ENCODE results near the gene ANKRD12.
A peak's percentile ranks its signal among the peaks of the same experiment; 100 is the strongest.
"Not testable (repeated sequence)": the region's sequence is repeated elsewhere in the genome, so short reads cannot be mapped to it uniquely, and the experiment has no call there.

Gene ANKRD12

DNA sequence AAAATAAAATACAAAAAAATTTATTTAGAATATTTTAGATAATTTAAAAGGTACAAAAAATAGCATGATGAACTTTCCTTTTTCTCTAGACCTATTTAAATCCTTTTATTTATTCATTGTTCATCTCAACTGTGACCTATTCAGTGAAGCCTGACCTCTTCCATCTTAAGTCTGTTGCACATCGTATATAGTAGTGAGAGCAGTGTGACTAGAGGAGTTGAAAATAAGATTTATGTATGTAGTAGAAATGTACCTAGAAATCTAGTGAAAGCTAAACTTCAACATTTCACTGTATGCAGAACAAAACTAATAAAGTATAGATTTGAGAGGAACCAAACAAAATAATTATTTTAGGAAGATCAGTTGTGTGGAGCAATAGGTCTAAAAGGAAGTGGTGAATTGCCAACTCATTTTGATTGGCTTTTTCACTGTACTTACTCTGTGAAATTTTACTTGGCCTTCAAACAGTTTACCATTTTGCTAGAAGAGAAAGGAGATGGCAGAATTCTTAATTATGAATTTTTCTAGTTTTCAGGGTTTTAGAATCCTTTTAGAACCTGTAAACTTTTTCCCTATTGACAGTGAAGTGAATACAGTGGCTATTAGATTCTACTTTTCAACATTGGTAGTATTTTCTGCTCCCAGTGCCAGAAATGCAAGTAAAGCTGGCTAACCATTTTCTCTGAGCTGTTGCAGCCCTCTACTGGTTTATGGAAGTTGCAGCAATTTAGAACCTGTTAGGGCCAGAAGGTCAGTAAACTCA lies 11.0 kb downstream of the ANKRD12 start:
- peak in 1 of 2 donors; percentile 47 for DNase-seq

DNA sequence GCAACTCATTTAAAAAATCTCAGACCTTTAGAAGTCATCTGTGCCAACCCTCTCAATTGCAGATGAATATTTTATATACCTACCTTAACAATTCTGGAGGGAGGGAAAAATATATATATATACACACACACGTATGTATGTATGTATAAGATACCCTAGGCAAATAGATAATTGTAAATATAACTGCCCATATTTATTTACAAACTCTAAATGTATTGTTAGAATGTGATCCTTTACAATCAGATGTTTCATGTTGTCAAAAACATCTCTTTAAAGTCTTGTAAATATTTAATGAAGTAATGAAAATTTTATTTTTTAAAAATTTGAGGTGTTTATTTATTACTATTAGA lies 11.6 kb downstream of the ANKRD12 start:
- no peak for DNase-seq

DNA sequence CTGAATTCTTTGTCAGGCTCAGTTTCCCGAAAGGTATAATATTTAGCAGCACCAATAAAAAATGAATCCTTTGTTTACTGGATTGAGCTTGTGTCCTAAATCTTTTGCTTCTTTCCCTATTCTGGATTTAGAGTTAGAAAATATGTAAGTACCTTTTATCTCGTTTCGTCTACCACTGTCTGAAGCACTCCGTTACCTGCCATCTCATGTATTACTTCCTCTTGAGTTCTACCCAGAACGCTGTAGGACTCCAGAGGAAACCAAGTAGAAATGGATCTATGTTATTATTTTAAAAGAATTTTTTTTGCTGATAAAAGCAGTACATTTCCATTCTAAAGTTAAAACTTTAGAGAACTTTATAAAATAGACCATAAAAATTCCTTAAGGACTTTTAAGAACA lies 13.5 kb downstream of the ANKRD12 start:
- DNase-seq: no peak

DNA sequence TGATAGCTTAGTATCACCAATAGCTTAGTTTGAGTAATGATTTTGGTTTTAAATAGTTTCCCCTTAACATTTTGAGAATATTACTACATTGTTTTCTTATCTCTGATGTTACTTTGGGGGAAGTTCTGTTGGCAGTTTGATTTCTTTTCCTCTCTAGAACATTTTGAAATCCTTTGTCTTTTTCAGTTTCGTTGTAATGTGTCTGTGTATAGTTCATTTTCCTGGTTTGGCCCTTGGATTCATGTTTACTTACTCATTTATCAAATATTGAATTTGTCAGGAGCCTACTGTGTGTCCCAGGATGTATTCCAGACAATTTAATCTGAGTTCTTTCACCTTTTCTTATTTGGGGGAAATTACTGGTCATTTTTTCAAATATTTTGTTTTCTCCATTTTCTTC lies 16.7 kb downstream of the ANKRD12 start:
- DNase-seq: no peak

DNA sequence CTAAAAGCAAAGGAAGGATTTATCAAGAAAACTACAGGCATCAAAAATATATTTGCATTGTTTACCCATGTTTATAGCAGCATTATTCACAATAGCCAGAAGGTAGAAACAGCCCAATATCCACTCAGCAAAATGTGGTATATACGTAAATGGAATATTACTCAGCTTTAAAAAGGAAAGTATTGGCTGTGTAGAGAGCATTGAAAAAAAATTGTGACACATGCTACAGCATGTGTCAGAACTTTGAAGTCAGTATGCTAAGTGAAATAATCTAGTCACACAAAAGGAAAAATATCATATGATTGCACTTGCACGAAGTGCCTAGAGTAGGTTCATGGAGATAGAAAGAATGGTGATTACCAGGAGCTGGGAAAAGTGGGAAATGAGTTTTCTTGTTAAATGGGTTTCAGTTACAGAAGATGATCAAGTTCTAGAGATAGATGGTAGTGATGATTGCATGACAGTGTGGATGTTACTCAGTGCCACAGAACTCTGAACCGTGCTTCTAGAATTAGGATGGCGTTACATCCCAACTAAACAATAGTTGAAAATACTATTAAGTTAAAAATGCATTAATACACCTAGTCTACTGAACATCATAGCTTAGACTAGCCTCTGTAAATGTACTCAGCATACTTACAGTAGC lies 20.1 kb downstream of the ANKRD12 start:
- DNase-seq: no peak

DNA sequence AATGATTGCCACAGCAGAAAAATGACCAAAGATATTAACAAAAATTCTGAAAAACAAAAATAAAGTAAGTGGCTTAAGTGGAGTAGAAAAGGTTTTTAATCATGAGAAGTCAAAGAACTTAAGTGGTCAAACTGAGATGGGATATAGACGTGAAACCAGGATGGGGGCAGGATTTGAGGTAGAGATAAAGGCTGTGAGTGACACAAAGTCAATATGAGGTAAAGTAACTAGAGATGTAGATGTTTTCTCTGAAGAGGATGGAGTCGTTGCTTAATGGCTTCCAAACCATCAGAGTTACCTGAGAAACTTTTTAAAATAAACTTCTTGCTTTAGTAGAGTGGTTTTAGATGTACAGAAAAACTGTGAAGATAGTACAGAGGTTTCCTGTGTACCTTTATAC lies 21.2 kb downstream of the ANKRD12 start:
- no peak for DNase-seq

DNA sequence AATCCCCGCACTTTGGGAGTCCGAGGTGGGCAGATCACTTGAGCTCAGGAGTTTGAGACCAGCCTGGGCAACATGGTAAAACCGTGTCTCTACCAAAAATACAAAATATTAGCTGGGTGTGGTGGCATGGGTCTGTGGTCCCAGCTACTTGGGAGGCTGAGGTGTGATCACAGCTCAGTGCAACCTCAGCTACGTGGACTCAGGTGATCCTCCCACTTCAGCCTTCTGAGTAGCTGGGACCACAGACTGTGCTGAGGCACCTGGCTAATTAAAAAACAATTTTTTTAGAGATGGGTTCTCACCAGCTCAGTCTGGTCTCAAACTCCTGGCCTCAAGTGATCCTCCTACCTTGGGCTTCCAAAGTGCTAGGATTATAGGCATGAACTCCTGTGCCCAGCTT lies 23.4 kb downstream of the ANKRD12 start:
- no peak for DNase-seq

DNA sequence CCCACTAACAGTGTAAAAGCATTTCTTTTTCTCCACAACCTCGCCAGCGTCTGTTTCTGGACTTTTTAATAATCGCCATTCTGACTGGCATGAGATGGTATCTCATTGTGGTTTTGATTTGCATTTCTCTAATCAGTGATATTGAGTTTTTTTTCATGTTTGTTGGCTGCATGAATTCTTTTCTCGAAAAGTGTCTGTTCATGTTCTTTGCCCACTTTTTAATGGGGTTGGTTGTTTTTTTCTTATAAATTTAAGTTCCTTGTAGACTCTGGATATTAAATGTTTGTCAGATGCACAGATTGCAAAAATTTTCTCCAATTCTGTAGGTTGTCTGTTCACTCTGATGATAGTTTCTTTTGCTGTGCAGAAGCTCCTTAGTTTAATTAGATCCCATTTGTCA lies 26.1 kb downstream of the ANKRD12 start:
- not testable (repeated sequence) for DNase-seq

DNA sequence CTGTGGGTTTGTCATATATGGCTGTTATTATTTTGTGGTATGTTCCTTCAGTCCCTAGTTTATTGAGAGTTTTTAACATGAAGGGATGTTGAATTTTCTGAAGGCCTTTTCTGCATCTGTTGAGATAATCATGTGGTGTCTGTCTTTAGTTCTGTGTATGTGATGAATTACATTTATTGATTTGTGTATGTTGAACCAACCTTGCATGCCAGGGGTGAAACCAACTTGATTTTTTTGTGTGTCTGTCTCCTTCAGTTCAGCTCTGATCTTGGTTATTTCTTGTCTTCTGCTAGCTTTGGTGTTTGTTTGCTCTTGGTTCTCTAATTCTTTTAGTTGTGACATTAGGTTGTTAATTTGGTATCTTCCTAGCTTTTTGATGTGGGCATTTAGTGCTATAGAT lies 27.6 kb downstream of the ANKRD12 start:
- not testable (repeated sequence) for DNase-seq

DNA sequence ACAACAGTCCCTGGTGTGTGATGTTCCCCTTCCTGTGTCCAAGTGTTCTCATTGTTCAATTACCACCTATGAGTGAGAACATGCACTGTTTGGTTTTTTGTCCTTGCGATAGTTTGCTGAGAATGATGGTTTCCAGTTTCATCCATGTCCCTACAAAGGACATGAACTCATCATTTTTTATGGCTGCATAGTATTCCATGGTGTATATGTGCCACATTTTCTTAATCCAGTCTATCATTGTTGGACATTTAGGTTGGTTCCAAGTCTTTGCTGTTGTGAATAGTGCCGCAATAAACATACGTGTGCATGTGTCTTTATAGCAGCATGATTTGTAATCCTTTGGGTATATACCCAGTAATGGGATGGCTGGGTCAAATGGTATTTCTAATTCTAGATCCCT lies 29.3 kb downstream of the ANKRD12 start:
- not testable (repeated sequence) for DNase-seq

DNA sequence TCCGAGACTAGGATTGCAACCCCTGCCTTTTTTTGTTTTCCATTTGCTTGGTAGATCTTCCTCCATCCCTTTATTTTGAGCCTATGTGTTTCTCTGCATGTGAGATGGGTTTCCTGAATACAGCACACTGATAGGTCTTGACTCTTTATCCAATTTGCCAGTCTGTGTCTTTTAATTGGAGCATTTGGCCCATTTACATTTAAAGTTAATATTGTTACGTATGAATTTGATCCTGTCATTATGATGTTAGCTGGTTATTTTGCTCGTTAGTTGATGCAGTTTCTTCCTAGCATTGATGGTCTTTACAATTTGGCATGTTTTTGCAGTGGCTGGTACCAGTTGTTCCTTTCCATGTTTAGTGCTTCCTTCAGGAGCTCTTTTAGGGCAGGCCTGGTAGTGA lies 32.9 kb downstream of the ANKRD12 start:
- DNase-seq: not testable (repeated sequence)

DNA sequence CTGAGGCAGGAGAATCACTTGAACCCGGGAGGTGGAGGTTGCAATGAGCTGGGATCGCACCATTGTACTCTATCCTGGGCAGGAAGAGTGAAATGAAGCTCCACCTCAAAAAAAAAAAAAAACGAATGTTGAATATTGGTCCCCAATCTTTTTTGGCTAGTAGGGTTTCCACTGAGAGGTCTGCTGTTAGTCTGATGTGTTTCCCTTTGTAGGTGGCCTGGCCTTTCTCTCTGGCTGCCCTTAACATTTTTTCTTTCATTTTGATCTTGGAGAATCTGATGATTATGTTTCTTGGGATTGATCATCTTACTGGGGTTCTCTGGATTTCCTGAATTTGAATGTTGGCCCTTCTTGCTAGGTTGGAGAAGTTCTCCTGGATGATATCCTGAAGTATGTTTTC lies 35.3 kb downstream of the ANKRD12 start:
- DNase-seq: not testable (repeated sequence)

DNA sequence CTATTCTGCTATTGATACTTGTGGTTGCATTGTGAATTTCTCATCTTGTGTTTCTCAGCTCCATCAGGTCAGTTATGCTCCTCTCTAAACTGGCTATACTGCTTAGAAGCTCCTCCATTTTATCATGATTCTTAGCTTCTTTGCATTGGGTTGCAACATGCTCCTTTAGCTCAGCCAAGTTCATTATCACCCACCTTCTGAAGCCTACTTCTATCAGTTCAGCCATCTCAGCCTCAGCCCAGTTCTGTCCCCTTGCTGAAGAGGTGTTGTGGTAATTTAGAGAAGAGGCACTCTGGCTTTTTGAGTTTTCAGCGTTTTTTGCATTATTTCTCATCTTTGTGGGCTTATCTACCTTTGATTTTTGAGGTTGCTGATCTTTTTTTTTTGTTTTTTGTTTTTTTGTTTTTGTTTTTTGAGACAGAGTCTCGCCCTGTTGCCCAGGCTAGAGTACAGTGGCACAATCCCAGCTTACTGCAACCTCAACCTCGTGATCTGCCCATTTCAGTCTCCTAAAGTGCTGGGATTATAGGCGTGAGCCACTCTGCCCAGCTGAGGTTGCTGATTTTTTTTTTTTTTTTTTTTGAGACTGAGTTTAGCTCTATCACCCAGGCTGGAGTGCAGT lies 36.0 kb downstream of the ANKRD12 start:
- DNase-seq: no peak

DNA sequence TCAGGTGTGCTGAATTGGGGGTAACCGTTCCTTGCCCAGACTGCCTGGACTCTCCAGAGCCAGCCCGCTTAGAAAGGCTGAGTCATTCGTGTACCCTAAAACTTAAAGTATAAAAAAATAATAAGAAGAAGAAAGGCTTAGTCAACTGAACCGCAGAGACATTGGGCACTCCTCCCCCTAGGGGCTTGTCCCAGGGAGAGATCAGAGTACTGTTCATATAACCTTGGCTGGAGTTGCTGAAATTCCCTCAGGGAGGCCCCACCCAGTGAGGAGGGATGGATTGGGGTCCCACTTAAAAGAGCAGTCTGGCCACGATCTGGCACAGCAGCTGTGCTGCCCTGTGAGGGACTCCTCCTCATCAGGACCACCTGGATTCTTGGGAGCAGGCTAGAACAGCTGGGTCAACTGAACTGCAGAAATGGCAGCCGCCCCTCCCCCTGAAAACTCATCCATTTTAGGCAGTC lies 37.2 kb downstream of the ANKRD12 start:
- peak in 1 of 2 donors; percentile 55 for DNase-seq

DNA sequence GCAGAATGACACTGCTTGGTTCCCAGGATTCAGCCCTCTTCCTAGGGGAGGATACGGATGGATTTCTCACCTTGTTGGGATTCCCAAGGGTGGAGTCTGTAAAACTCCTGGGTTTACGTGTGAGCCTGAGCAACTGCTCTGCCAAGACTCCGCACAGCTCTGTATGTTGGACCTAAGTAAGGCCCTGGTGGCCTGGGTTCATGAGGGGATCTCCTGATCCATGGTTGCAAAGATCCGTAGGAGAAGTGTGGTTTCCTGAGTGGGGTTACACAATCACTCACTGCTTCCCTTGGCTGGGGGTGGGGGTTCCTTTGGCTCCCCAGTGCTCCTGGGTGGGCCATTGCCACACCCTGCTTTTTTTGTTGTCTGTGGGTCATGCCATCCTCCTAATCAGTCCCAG lies 37.7 kb downstream of the ANKRD12 start:
- peak; percentile 3 to 47 for DNase-seq

DNA sequence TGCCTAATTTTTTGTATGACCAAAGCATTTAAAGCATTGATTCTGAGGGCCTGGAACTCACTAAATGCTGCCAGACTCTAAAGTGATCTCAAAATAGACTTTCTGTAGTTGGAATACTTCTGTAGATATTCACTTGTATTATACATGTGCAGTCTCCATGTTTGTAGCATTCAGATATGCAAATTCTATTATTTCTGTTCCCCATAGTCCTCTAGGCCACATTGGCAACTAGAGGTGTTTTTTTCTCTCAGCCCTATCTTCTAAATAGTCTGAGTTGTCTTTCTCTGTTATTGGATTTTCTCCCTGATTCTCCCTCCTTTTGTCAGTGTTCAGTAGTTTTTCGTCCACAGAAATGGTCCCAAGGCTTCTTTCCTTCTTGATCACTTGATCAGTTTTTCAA lies 38.5 kb downstream of the ANKRD12 start:
- no peak for DNase-seq

DNA sequence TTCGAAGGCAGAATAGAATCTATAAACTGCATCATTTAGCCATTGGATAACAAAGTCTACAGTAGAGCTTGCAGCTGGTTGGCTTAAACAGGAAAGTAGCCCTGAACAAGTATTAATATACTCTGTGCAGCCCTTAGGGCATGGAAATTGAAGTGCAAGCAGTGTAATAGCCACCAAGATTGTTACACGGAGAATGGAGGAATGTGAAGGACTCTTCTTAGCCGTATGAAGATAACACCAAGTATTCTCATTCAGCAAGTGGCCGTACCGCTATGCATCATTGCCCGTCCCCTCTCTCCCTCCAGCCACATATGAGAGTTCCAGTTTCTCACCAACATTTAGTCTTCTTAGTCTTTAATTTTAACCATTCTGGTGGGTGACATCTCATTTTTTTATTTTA lies 40.5 kb downstream of the ANKRD12 start:
- no peak for DNase-seq

DNA sequence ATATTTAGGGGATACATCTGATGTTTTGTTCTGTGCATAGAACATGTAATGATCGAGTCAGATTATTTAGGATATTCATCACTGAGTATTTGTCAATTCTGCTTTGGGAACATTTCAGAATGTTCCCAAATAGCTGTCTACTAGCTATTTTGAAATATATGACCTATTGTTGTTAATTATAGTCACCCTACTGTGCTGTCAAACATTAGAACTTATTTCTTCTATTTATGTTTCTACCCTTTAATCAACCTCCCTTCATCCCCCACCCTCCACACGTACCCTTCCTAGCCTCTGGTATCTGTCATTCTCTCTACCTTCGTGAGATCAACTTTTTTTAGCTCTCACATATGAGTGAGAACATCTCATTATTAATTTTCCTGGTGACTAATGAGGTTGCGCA lies 40.9 kb downstream of the ANKRD12 start:
- DNase-seq: no peak

DNA sequence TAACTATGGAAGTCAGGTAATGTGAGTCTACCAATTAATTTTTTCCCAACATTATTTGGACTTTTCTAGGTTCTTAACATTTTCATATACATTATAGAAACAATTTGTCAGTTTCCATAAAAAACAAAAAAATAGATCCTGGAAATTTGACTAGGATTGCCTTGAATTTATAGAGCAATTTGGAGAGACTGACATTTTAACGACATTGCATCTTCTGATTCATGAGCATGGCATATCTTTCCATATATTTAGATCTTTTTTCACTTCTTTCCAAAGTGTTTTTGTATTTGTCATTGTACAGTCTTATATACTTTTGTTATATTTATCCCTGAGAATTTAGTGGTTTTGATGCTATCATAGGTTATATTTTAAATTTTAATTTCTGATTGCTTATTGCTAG lies 42.0 kb downstream of the ANKRD12 start:
- no peak for DNase-seq

DNA sequence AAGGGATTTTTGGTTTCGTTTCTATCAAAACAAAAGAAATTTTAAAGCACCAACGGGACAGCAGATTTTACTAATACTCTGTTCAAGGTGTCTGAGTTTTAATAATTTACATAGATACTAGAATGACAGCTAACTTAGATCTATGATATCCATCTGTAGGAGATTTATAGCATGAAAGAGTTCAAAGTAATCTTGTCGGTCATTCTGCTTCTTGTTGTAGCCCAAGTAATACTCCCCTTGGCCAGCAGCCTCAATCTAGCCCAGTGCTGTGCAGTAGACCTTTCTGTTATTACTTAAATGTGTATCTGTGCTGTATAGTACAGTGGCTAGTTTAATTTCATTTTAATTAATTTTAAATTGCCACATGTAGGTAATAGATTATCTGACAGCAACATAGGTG lies 44.7 kb downstream of the ANKRD12 start:
- no peak for DNase-seq

DNA sequence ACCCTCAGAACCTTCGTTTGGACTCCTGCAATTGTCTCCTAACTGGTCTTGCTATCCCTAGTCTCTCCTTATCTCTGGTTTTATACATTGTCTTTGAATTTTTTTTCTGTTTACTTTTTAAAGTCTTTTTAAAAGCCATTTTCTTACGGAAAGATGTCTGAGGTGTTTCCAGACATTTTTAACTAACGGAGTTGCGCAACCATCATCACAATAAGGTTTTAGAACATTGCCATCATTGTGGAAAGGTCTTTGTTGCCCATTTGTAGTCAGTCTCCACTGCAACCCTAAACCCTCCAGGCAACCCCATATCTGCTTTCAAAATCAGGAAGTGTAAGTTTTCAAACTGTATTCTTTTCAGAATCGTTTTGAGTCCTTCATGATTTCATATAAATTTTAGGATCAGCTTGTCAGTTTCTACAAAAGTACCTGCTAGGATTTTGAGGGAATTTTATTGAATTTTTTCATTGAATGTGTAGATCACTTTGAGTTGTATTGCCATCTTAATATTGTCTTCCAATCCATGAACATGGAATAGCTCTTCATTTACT lies 46.3 kb downstream of the ANKRD12 start:
- peak in 1 of 2 donors; percentile 23 for DNase-seq

DNA sequence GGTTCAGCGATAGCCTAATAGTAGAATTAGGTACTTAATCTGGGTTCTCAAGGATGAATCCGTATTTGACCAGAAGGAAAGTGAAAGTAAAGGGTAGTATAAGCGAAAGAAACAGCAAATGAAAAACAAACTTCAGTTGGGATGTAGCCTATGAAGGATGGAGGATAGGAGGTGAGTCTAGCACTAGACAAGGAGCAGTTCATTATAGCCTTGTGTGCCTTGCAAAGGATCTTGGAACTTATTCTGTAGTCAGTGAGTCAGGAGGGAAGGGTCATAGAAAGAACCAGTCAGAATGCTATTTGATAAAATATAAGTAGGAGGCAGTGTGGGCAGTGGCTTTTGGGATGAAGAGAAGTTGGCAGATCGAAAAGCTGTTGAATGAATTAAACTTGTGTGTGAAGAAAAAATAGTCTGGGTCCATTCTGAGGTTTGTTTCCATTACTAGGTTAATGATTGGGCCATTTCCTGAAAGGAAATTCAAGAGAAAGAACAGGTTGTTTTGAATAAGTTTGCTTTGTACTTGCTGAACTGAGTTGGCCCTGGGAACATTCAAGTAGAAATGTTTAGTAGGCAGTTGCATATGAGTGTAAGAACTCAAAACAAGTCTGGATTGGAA lies 48.5 kb downstream of the ANKRD12 start:
- peak in 1 of 2 donors; percentile 55 for DNase-seq

Data from bone marrow (tissue), 2 donors.